Esophagus squamous epithelium (tissue), 5 donors: Measurements from ENCODE around the gene KNDC1. TPM values are rescaled to one million over a fixed set of nuclear protein-coding genes. Genes with fewer than 3 reads are reported as not detected.
"Not testable (repeated sequence)": the region's sequence is repeated elsewhere in the genome, so short reads cannot be mapped to it uniquely, and the experiment has no call there.

ENCODE experiments used
- DNase-seq: peaks from one replicate; lab custom pipeline; 2025; lab: John Stamatoyannopoulos, UW
- H3K27ac ChIP-seq, 4 donors: fragments of 200-600 bp; sonication (generic); one replicate each; pipeline ENCODE4 v1.5.1; 2016 to 2019; ENCODE audit warnings: mild to moderate bottlenecking in 1 of 4
- H3K27me3 ChIP-seq, 4 donors: fragments of 200-600 bp; sonication (generic); 1 replicate in 3 of 4; 2 replicates in 1 of 4; pipeline versions ENCODE4 v1.5.1 to v1.6.0; 2017 to 2021; ENCODE audit warnings: antibody characterized with exemption in 1 of 4
- H3K36me3 ChIP-seq, 3 donors: fragments of 200-600 bp; sonication (generic); one replicate each; pipeline ENCODE4 v1.5.1; 2016 to 2019
- H3K4me1 ChIP-seq, 3 donors: fragments of 200-600 bp; sonication (generic); one replicate each; pipeline ENCODE4 v1.5.1; 2017 to 2019
- H3K4me3 ChIP-seq, 4 donors: fragments of 200-600 bp; sonication (generic); 1 replicate in 3 of 4; 2 replicates in 1 of 4; pipeline ENCODE4 v1.5.1; 2016 to 2019; ENCODE audit warnings: mild to moderate bottlenecking in 2 of 4, moderate library complexity in 1 of 4
- H3K9me3 ChIP-seq, 3 donors: fragments of 200-600 bp; sonication (generic); one replicate each; pipeline ENCODE4 v1.5.1; 2016 to 2019
- CTCF ChIP-seq, 6 experiments: fragments of 450-650 bp in 4 of 6; fragments of 200-600 bp in 2 of 6; sonication (generic) in 2 of 6; IDR thresholded peaks; one replicate each; pipeline ENCODE4 v1.5.1; 2016 to 2019; ENCODE audit warnings: antibody characterized with exemption in 6 of 6, mild to moderate bottlenecking in 4 of 6, moderate library complexity in 4 of 6
- POLR2A ChIP-seq, 4 donors: fragments of 450-650 bp; IDR thresholded peaks; one replicate each; pipeline ENCODE4 v1.6.1; 2017; ENCODE audit warnings: antibody characterized with exemption in 4 of 4, mild to moderate bottlenecking in 4 of 4, moderate library complexity in 3 of 4
- WGBS, 2 donors: methylation state at CpG; one replicate each; pipeline ENCODE4 v1.1.5; 2018; 5-methylcytosine and 5-hydroxymethylcytosine counted together
- intact Hi-C: fragments of 100-400 bp; cut with DNase I; formaldehyde crosslinking; loops from one replicate; pipeline ENCODE4 v1.15.0; 2022
- total RNA-seq, 4 donors: library from RNA; depleted of rRNA; stranded (reverse); fragments of >200 nt; gene quantifications; one replicate each; pipeline ENCODE4 v1.1.0, GENCODE V29; 2016
- donor health status: DM: yes; HTN: yes; CAD: no.

Gene KNDC1
- total RNA-seq, 4 donors from 2014 or later, result 0.19 to 0.64 (median 0.53) TPM; not detected in 1

GRCh38 chr10:133262696-133263095, 102.7 kb downstream of the KNDC1 start:
- H3K4me3 ChIP-seq, result no peak overlapping the region
- H3K27me3 ChIP-seq, result no peaks in the 10 kb centered on the region
- H3K9me3 ChIP-seq, result no peaks in the 10 kb centered on the region
- no peaks in the 10 kb centered on the region for H3K36me3 ChIP-seq
- H3K4me1 ChIP-seq, result peaks cover 45 to 69% (median 47%) of the 10 kb centered on the region in 3 donors
- DNase-seq, result no peak
- peak overlapping the region in 3 of 4 donors; percentile 1 to 97 (median 50) for H3K27ac ChIP-seq
- TF ChIP-seq POLR2A (IDR thresholded peaks at IDR 0.05) (no peak), CTCF (IDR thresholded peaks at IDR 0.05) (no peak)
- WGBS, 2 donors, result 71 to 77% methylated on average over 5 to 8 of the region's 14 CpGs
- intact Hi-C loops, result no loop called here

GRCh38 chr10:133263674-133264073, 103.7 kb downstream of the KNDC1 start:
- Histone ChIP-seq H3K36me3 (no peaks in the 10 kb centered on the region), H3K4me3 (no peak overlapping the region), H3K9me3 (no peaks in the 10 kb centered on the region), H3K27me3 (no peaks in the 10 kb centered on the region), H3K27ac (no peak overlapping the region), H3K4me1 (peaks cover 35 to 60% (median 37%) of the 10 kb centered on the region in 3 donors)
- TF ChIP-seq CTCF (IDR thresholded peaks at IDR 0.05) (no peak), POLR2A (IDR thresholded peaks at IDR 0.05) (no peak)
- 91 to 94% methylated on average over 4 to 5 of the region's 10 CpGs for WGBS, 2 donors
- DNase-seq, result no peak
- intact Hi-C loops, result no loop called here

GRCh38 chr10:133264461-133264860, 104.4 kb downstream of the KNDC1 start:
- Histone ChIP-seq H3K27ac (peak overlapping the region in 1 of 4 donors; percentile 42), H3K4me1 (peaks cover 28 to 52% (median 29%) of the 10 kb centered on the region in 3 donors), H3K27me3 (no peaks in the 10 kb centered on the region), H3K9me3 (no peaks in the 10 kb centered on the region), H3K4me3 (no peak overlapping the region), H3K36me3 (no peaks in the 10 kb centered on the region)
- DNase-seq, result no peak
- 35 to 42% methylated on average over 9 of the region's 9 CpGs for WGBS, 2 donors
- intact Hi-C loops, result no loop called here
- TF ChIP-seq POLR2A (IDR thresholded peaks at IDR 0.05) (no peak), CTCF (IDR thresholded peaks at IDR 0.05) (no peak)

- 57 to 76% methylated on average over 6 to 8 of the region's 10 CpGs for WGBS, 2 donors
- H3K4me3 ChIP-seq, H3K27ac ChIP-seq, H3K36me3 ChIP-seq, H3K9me3 ChIP-seq, H3K27me3 ChIP-seq, DNase-seq, intact Hi-C loops: not testable (repeated sequence)
- H3K4me1 ChIP-seq, result peaks cover 22 to 46% (median 24%) of the 10 kb centered on the region in 3 donors
These were observed 105.0 kb downstream of the KNDC1 start for GRCh38 chr10:133265052-133265451.

GRCh38 chr10:133266056-133266795, 106.2 kb downstream of the KNDC1 start:
- H3K36me3 ChIP-seq, result peaks cover 0 to 6% (median 0%) of the 10 kb centered on the region in 3 donors
- peaks cover 10 to 34% (median 13%) of the 10 kb centered on the region in 3 donors for H3K4me1 ChIP-seq
- no peak for DNase-seq
- H3K27me3 ChIP-seq, result no peaks in the 10 kb centered on the region
- intact Hi-C loops, result no loop called here
- 90 to 93% methylated on average over 6 to 10 of the region's 21 CpGs for WGBS, 2 donors
- H3K4me3 ChIP-seq, result no peak overlapping the region
- TF ChIP-seq POLR2A (IDR thresholded peaks at IDR 0.05) (no peak), CTCF (IDR thresholded peaks at IDR 0.05) (no peak)
- H3K27ac ChIP-seq, result no peak overlapping the region
- no peaks in the 10 kb centered on the region for H3K9me3 ChIP-seq
